HG02798 (cell line): Measurements from ENCODE around the gene PLD1.

ENCODE experiments used
- ATAC-seq: cut with Tn5 transposase; IDR thresholded peaks from one replicate; pipeline ENCODE4 v1.9.1; 2021; ENCODE audit warnings: mild to moderate bottlenecking; ENCODE audit not compliant: unreplicated experiment, poor library complexity

PLD1 gene

DNA sequence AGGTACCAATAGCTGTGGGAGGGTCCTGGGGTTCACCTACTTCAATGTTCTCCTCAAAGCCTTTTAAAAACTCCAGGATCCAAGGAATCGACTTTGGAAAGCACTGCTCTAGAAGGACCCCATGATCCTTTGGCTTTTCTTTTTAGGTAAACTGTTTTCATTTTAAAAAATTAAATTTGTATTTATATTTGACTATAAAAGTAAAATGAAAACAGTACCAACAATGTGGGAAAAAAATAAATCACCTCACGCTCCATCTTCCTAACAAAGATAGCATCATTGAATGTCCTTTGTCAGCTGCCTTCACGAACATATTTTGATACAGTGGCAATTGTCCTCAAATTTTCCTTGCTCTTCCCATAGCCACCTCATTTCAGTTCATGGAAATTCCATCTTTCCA lies 127.5 kb downstream of the PLD1 start:
- no peak for ATAC-seq

DNA sequence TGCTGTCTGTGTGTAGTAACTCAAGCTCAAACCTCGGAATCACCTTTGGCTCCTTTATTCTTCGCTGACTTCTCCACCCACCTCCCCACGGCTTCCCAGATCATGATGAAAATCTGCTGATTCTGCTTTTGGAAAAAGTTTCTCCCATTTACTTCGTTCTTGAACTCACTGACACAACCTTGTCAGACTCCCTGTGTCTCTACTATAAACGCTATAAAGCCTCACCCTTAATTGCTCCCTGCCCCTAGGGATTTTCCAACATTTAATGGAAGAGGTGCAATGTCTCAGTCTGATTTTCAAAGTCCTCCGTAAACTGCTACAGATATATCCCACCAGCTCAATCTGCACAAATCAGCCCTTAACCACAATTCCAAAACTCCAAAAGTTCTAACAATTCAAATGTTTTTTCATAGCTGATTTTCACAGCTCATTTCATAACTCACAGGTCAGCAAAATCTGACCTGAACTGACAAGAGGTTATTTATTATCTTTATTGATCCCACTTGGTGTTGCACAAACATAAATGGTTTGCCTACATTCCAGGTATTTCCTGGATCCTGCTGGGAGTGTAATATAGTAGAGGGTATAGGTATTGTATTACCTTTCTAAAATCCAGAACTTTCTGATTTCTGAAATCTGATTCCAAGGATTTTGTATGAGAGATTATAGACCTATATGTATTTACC lies 129.4 kb downstream of the PLD1 start:
- no peak for ATAC-seq

DNA sequence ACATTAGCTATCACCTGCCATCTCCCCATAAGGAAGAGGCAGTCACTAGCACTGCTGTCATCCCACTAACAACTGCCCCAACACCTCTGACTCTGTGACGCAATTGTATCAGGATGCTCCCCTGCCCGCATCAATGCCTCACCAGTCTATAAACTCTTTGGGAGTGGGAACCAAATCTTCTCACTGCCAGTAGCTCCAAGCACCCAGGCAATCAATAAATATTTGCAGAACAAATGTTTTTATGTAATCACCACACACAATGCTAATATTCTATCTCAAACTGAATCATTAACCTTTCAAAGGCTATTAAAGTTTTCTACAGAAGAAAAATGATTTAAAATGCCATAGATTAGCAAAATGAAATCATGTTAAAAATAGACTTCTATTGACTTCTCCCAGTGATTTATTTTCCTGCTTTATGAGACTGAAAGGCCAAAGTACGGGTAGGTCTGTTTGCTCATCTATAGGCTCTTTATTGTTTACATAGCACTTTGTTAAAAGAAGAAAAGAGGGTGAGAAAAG lies 131.3 kb downstream of the PLD1 start:
- ATAC-seq, result no peak

DNA sequence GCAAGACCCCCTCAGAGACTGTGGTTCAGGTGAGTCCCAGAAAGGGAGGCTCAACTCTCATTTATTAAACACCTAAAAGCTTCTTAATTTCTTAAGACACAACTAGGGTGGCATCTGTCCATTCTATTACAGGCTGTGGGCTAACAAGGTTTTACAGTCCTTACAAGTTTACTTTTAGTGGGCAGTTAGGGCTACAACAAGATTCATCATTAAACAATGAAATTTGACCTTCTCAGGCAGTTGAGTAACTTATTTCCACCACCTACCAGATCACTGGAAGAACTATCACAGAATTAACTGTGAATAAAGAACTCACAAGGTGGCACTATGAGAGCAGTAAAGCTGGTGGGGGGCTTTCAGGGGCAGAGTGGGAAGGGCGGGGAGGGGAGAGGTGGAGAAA lies 132.6 kb downstream of the PLD1 start:
- ATAC-seq, result no peak

DNA sequence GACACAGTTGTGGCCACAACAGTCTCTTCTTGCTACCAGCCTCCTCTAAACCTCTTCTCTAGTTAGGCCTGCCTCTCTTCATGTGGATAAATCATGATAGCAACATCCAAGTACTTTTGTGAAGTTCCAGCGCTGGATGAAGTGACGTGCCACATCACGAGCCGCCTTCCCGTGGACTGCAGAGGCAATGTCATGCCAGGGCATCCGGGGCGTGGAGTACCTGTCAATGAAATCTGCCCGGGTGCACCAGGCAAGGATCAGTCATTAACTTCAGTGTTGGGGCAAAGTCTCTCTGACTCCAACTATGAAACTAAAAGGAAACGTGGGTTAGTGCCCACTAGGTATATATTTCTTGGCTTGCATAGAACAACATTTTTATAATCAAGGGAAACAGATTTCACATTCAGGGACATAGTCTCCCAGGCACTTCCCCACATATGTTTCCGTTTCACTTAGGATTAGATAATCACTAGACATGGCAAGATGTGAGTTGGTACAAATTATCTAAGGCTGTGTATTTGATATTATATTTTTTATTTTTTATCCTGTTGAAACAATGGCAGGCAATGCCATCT lies 133.6 kb downstream of the PLD1 start:
- ATAC-seq, result no peak

- no peak for ATAC-seq
These were observed 136.3 kb downstream of the PLD1 start for GRCh38 chr3:171673951-171674350.

- no peak for ATAC-seq
These were observed 137.7 kb downstream of the PLD1 start for GRCh38 chr3:171672538-171672937.

DNA sequence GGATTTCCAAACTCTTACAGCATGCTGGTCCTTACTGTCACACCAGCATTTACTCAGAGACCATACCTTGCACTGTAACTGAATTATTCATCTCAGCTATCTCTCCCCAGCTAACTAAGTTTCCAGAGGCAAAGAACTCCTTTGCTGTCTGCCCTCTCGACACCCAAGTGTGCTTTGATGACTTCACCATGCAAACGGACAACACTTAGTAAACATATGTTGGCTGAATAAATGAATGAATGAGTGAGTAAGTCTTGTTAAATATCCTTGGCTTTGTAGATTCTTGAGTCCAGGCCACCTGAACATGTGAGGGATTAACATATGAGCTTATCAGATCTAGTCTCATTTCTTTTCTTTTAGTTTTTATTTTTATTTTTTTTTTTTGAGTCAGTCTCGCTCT lies 138.2 kb downstream of the PLD1 start:
- ATAC-seq, result no peak

- ATAC-seq, result no peak
These were observed 138.6 kb downstream of the PLD1 start for GRCh38 chr3:171671709-171672108.

DNA sequence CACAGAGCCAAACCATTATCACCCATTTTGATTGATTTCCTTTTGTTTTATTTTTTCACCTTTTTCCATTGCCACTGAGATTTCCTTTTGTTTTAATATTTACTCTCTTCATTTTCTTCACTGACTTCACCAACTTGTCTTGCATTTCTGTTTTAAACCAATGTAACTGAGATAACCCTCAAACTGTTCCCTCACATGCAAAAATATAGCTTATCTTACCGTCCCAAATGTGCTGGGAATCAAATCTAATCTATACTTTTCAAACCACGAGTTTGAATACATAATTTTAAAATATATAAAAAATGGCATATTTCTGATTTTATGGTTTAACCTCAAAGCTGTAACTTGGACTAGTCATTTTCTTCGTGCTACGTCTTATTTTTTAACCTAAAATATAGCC lies 143.8 kb downstream of the PLD1 start:
- ATAC-seq, result no peak

DNA sequence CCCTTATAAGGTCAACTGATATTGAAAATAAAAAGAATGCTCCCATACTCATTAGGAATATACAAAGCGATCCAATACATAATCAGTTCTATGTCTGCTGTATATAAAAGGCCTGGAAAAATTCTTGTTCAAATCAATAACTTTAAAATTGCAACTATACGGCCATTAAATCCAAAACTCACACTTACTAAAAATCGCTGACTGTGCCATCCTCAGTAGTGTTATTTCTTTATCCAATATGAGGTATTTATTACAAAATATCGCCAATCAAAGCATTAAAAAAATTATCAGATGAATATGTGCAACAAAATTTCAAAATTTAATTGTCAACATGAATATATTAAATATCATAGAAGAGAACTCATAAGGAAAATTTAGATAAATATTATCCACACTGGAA lies 146.5 kb downstream of the PLD1 start:
- ATAC-seq, result no peak

- ATAC-seq, result no peak
These were observed 148.8 kb downstream of the PLD1 start for GRCh38 chr3:171661484-171661883.

GRCh38 chr3:171660188-171660587 lies 150.1 kb downstream of the PLD1 start:
- ATAC-seq, result no peak

GRCh38 chr3:171658841-171659240 lies 151.4 kb downstream of the PLD1 start:
- ATAC-seq, result no peak

DNA sequence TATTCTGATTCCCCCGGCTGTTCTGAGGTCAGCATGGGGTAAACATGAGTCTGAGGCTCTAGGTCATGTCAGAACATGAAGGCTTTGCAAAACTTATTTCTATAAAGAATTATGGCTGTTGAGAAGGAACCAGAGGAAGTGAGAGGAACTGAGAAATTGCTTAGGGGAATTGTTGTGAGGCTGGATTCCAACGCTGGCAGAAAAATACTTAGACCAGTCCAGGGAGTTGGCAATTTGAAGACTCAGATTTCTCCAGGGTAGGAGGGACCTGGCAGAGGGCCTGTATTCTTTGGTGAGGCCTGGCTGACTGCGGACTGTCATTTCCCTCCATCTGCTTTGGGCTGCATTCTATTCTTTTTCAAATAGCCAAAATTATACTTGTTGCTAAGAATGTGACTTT lies 155.5 kb downstream of the PLD1 start:
- no peak for ATAC-seq

GRCh38 chr3:171654326-171654725 lies 156.0 kb downstream of the PLD1 start:
- ATAC-seq, result no peak

GRCh38 chr3:171653701-171654100 lies 156.6 kb downstream of the PLD1 start:
- no peak for ATAC-seq

GRCh38 chr3:171652932-171653331 lies 157.4 kb downstream of the PLD1 start:
- no peak for ATAC-seq

DNA sequence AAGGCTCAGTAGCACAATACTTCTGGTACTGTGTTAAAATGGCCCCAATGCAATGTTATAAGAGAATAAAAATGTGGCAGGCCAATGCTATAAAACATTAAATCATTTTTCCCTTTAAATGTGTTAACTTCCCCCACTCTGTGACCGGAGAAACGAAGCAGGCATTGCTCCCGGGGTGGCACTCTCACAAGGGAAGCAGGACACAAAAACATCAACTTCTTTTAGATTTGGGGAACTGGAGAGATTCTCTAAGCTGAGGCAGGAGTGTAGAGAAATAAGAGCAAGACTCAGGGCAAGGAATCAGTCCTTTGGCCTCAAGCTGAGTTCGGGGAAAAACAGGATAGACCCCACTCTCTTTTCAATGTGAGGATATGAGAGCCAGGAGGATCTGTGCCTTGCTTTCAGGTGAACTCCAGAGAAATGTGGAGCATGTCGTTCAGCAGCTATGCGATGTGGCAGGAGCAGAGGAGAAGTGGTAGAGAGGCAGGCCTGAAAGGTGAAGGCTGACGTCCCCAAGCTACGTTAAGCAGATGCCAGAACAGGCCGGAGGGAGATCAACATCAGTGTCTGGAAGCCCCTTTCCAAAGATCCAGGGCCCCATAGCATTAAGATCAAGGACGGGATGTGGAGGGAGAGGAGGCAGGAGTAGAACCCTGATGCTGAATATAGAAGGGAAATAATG lies 160.2 kb downstream of the PLD1 start:
- no peak for ATAC-seq

- ATAC-seq, result no peak
These were observed 161.0 kb downstream of the PLD1 start for GRCh38 chr3:171649267-171649666.

DNA sequence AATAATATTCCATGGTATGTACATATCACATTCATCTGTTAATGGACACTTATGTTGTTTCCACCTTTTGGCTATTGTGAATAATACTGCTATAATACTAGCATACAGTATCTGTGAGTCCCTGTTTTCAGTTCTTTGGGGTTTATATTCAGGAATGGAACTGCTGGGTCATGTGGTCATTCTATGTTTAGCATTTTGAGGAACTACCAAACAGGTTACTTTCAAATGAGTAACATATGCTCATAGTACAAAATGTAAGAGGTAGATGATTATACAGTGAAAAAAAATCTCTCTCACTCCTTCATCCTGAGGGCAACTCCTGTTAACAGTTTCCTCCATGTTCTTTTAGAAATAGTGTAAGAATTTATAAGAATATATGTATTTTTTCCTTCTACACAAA lies 162.2 kb downstream of the PLD1 start:
- ATAC-seq, result no peak
